PC-9 (cell line): ENCODE data around the gene UBE2D3. TPM values are rescaled to one million over a fixed set of nuclear protein-coding genes. Genes with fewer than 3 reads are reported as not detected.
"Not testable (repeated sequence)": the region's sequence is repeated elsewhere in the genome, so short reads cannot be mapped to it uniquely, and the experiment has no call there.

Experiments used
- BruUV-seq: library from RNA; stranded (reverse); fragments of 400-500 nt; replicated peaks from 2 replicates; lab custom pipeline; 2021; lab: Mats Ljungman, UMichigan
- CTCF ChIA-PET: fragments of 300-600 bp; sonication (Branson Sonifier 250); formaldehyde crosslinking; loops from one replicate; lab custom pipeline; 2022; ENCODE audit warnings: antibody characterized with exemption; lab: Charles Lee
- POLR2A ChIA-PET: fragments of 300-600 bp; sonication (Branson Sonifier 250); formaldehyde crosslinking; loops from one replicate; lab custom pipeline; 2022; ENCODE audit warnings: antibody characterized with exemption; ENCODE audit not compliant: unreplicated experiment; lab: Charles Lee
- DNase-seq, 2 experiments: peaks; one replicate each; pipeline versions ENCODE4 v3.0.0 to v3.0.0-alpha.2; 2015 to 2022; ENCODE audit warnings: mixed read lengths in 1 of 2
- H2AFZ ChIP-seq: fragments of 200-600 bp; sonication (generic); 2 replicates; pipeline ENCODE4 v1.8.1; 2017; ENCODE audit warnings: antibody characterized with exemption
- H3F3A ChIP-seq: fragments of 200-600 bp; sonication (generic); 2 replicates; pipeline ENCODE4 v1.8.1; 2017; ENCODE audit warnings: antibody characterized with exemption, mild to moderate bottlenecking, low read depth; ENCODE audit not compliant: insufficient read depth
- H3K27ac ChIP-seq: fragments of 200-600 bp; sonication (generic); 2 replicates; pipeline ENCODE4 v1.6.1; 2016; ENCODE audit warnings: mixed run types
- H3K27me3 ChIP-seq: fragments of 200-600 bp; sonication (generic); 2 replicates; pipeline ENCODE4 v1.6.1; 2016; ENCODE audit warnings: low read depth, mixed run types; ENCODE audit not compliant: insufficient read depth
- H3K36me3 ChIP-seq: fragments of 200-600 bp; sonication (generic); 2 replicates; pipeline ENCODE4 v1.6.1; 2016; ENCODE audit warnings: low read depth, mixed run types
- H3K4me1 ChIP-seq: fragments of 200-600 bp; sonication (generic); replicated peaks from 2 replicates; pipeline ENCODE4 v1.6.1; 2016; ENCODE audit warnings: mixed run types; ENCODE audit not compliant: insufficient read depth
- H3K4me2 ChIP-seq: fragments of 200-600 bp; sonication (generic); 2 replicates; pipeline ENCODE4 v1.6.1; 2017; ENCODE audit warnings: mixed run types
- H3K4me3 ChIP-seq: fragments of 200-600 bp; sonication (generic); 2 replicates; pipeline ENCODE4 v1.6.1; 2016; ENCODE audit warnings: mixed run types
- H3K79me2 ChIP-seq: fragments of 200-600 bp; sonication (generic); 2 replicates; pipeline ENCODE4 v1.6.1; 2017; ENCODE audit warnings: low read depth, mixed run types
- H3K9me2 ChIP-seq: fragments of 200-600 bp; sonication (generic); 2 replicates; pipeline ENCODE4 v1.8.1; 2017; ENCODE audit warnings: mild to moderate bottlenecking; ENCODE audit not compliant: insufficient read depth
- H3K9me3 ChIP-seq: fragments of 200-600 bp; sonication (generic); 2 replicates; pipeline ENCODE4 v1.8.1; 2016; ENCODE audit warnings: low read depth; ENCODE audit not compliant: insufficient read depth
- H4K20me1 ChIP-seq: fragments of 200-600 bp; sonication (generic); 2 replicates; pipeline ENCODE4 v1.8.1; 2017; ENCODE audit not compliant: insufficient read depth
- EZH2 ChIP-seq: fragments of 200-600 bp; sonication (generic); IDR thresholded peaks from 2 replicates; pipeline ENCODE4 v1.8.0; 2017; ENCODE audit warnings: antibody characterized with exemption, low read depth
- intact Hi-C: fragments of 100-400 bp; cut with micrococcal nuclease; formaldehyde crosslinking; loops from one replicate; pipeline ENCODE4 v1.10.0; 2022; ENCODE audit not compliant: unreplicated experiment
- total RNA-seq: library from RNA; stranded (reverse); gene quantifications from 2 replicates; pipeline ENCODE4 v1.2.3, GENCODE V29; 2021
- TF ChIP-seq, protein P1 (sequence below): fragments of 200-600 bp; sonication (generic); conservative IDR thresholded peaks from 2 replicates; pipeline ENCODE4 v1.6.1; 2017; ENCODE audit warnings: mixed run types, antibody characterized with exemption, mild to moderate bottlenecking, moderate library complexity

The UBE2D3 gene
- total RNA-seq, 1 experiment from 2014 or later = 183 TPM

DNA sequence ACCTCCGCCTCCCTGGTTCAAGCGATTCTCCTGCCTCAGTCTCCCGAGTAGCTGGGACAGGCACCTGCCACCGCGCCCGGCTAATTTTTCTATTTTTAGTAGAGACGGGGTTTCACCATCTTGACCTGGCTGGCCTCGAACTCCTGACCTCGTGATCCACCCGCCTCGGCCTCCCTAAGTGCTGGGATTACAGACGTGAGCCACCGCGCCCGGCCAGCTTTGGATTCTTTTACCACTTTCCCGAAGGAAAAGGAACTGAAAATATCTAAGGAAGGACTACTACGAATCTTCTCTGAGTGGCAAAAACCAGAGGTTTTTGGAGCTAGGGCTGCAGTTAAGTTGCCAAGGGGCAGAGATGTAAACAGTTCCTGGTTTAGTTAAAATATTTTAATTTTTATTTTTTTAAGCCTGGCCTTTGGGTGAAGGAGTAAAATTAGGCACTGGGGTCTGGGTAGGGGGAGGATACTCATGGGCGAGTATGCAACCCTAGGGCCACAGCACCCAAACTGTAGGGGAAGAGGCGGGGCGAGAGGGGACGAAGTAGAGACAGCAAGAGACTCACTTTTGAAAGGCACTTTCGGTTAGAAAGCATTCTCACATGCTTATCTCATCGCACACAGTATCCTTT, 40.9 kb upstream of the UBE2D3 start:
- H3K4me3 ChIP-seq = peak overlapping the region; percentile 80
- H3K9me2 ChIP-seq = no peaks in the 10 kb centered on the region
- intact Hi-C loops = loop anchor here (2.0 kb wide), 3 partner anchors 107 to 367 kb away; partner anchors contain the start of genes MANBA and NFKB1
- peak in 1 of 2 experiments; percentile 2 for DNase-seq
- BruUV-seq = TSS peak; percentile 67
- peak overlapping the region; percentile 88 for H2AFZ ChIP-seq
- H3K36me3 ChIP-seq = no peaks in the 10 kb centered on the region; the same call in 1 of the 2 replicates
- no peaks in the 10 kb centered on the region for H3K9me3 ChIP-seq
- ChIA-PET CTCF (no interaction called here), POLR2A (interaction anchor here (1.7 kb wide), 1 partner anchor 40 kb away, joined by 21 read pairs; the partner anchor contains the start of gene UBE2D3)
- H3F3A ChIP-seq = peaks cover 15% of the 10 kb centered on the region; the same call in 1 of the 2 replicates
- H3K27ac ChIP-seq = peak overlapping the region; percentile 94
- peaks cover 34% of the 10 kb centered on the region for H3K4me1 ChIP-seq
- peak overlapping the region; percentile 96 for H3K4me2 ChIP-seq
- peaks cover 57% of the 10 kb centered on the region for H3K79me2 ChIP-seq
- no peaks in the 10 kb centered on the region for H3K27me3 ChIP-seq
- TF ChIP-seq, protein P1, sequence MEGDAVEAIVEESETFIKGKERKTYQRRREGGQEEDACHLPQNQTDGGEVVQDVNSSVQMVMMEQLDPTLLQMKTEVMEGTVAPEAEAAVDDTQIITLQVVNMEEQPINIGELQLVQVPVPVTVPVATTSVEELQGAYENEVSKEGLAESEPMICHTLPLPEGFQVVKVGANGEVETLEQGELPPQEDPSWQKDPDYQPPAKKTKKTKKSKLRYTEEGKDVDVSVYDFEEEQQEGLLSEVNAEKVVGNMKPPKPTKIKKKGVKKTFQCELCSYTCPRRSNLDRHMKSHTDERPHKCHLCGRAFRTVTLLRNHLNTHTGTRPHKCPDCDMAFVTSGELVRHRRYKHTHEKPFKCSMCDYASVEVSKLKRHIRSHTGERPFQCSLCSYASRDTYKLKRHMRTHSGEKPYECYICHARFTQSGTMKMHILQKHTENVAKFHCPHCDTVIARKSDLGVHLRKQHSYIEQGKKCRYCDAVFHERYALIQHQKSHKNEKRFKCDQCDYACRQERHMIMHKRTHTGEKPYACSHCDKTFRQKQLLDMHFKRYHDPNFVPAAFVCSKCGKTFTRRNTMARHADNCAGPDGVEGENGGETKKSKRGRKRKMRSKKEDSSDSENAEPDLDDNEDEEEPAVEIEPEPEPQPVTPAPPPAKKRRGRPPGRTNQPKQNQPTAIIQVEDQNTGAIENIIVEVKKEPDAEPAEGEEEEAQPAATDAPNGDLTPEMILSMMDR = no peak
- TF ChIP-seq EZH2 = no peak
- H4K20me1 ChIP-seq = no peaks in the 10 kb centered on the region

DNA sequence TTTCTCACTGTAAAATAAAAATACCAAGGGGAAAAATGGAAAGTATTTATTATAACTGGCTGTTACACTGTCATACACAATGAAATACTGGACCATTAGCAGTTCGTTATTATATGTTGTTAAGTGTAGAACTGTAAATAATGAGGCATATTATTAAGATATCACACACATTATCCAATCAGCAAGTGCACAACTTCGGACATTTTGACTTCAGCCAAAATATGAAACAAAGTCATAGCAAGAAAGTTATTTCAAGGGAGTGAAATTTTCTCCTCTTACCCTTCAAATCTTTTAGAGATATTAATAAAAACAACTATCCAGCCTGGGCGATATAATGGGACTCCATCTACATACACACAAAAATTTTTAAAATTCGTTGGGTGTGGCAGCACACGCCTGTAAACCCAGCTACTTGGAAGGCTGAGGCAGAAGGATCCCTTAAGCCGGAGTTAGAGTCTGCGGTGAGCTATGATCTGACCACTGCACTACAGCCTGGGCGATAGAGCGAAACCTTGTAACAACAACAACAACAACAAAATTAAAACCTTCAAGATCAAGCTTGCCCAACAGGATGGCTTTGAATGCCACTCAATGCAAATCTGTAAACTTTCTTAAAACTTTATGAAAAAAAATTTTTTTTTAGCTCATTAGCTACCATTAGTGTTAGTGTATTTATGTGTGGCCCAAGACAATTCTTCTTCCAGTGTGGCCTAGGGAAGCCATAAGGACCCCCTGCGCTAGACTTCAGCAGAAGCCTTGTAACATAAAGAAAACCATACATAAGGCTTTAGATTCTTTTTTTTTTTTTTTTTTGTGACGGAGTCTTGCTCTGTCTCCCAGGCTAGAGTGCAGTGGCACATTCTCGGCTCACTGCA, 40.2 kb upstream of the UBE2D3 start:
- Histone ChIP-seq H3K27me3 (no peaks in the 10 kb centered on the region), H3K4me1 (peaks cover 34% of the 10 kb centered on the region), H3K4me2 (peak overlapping the region; percentile 96), H3K4me3 (peak overlapping the region; percentile 80), H2AFZ (peak overlapping the region; percentile 88), H3F3A (peaks cover 15% of the 10 kb centered on the region; the same call in 1 of the 2 replicates), H3K9me3 (no peaks in the 10 kb centered on the region), H3K36me3 (no peaks in the 10 kb centered on the region; the same call in 1 of the 2 replicates), H3K79me2 (peaks cover 50% of the 10 kb centered on the region), H3K27ac (peak overlapping the region; percentile 94), H3K9me2 (no peaks in the 10 kb centered on the region), H4K20me1 (no peaks in the 10 kb centered on the region)
- TF ChIP-seq, protein P1 = no peak
- POLR2A ChIA-PET = no interaction called here
- CTCF ChIA-PET = no interaction called here
- DNase-seq = no peak
- intact Hi-C loops = loop anchor here (2.0 kb wide), 3 partner anchors 107 to 367 kb away; partner anchors contain the start of genes MANBA and NFKB1
- BruUV-seq = no TSS peak

DNA sequence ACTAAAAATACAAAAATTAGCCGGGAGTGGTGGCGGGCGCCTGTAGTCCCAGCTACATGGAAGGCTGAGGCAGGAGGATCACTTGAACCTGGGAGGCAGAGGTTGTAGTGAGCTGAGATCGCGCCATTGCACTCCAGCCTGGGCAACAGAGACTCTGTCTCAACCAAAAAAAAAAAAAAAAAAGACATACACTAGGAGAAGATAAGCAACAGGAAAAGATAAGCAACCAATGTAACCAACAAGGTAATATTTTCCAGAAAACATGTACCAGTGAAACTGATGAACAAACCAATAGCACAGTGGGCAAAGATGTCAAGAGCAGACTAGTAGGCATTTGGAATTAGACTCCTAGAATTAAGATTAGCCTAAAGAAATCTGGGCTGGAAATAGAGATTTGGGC, 38.0 kb upstream of the UBE2D3 start:
- H2AFZ ChIP-seq, H3K4me3 ChIP-seq, H3K9me2 ChIP-seq, H3K4me2 ChIP-seq, BruUV-seq, H3K9me3 ChIP-seq, H4K20me1 ChIP-seq, H3K27me3 ChIP-seq, intact Hi-C loops, CTCF ChIA-PET, H3K27ac ChIP-seq, H3K36me3 ChIP-seq, POLR2A ChIA-PET, DNase-seq: not testable (repeated sequence)
- peaks cover 29% of the 10 kb centered on the region for H3K79me2 ChIP-seq
- H3K4me1 ChIP-seq = peaks cover 17% of the 10 kb centered on the region; the same call in 1 of the 2 replicates
- peaks cover 15% of the 10 kb centered on the region; the same call in 1 of the 2 replicates for H3F3A ChIP-seq
